Cardiac muscle cell (in vitro differentiated cells and primary cell): Measurements from ENCODE around the gene MTMR1. TPM values are rescaled to one million over a fixed set of nuclear protein-coding genes. Genes with fewer than 3 reads are reported as not detected.

Experiments used
- DNase-seq, 2 donors: peaks; one replicate each; pipeline versions ENCODE4 v3.0.0 to v3.0.0-alpha.2; 2010 to 2017; ENCODE audit warnings: low read depth in 1 of 2, low spot score in 1 of 2
- H3K27ac ChIP-seq: fragments of 200-600 bp; sonication (generic); 2 replicates; pipeline ENCODE4 v1.5.1; 2016
- H3K27me3 ChIP-seq: fragments of 200-600 bp; sonication (generic); 2 replicates; pipeline ENCODE4 v1.6.0; 2016; ENCODE audit warnings: control low read depth
- H3K36me3 ChIP-seq: fragments of 200-600 bp; sonication (generic); 2 replicates; pipeline ENCODE4 v1.5.1; 2016; ENCODE audit warnings: control low read depth
- H3K4me1 ChIP-seq: fragments of 200-600 bp; sonication (generic); 2 replicates; pipeline ENCODE4 v1.8.1; 2017; ENCODE audit warnings: low read depth, mild to moderate bottlenecking, mixed run types
- H3K4me3 ChIP-seq: fragments of 200-600 bp; sonication (generic); 2 replicates; pipeline ENCODE4 v1.5.1; 2016; ENCODE audit warnings: mild to moderate bottlenecking
- H3K9me3 ChIP-seq: fragments of 200-600 bp; sonication (generic); 2 replicates; pipeline ENCODE4 v1.5.1; 2017; ENCODE audit warnings: low read depth, mild to moderate bottlenecking, control low read depth
- polyA plus RNA-seq: library from polyadenylated mRNA; unstranded; fragments of >200 nt; fragmentation: Nextera tagmentation; extraction: Ambion mirVana; gene quantifications from 2 replicates; pipeline ENCODE4 v1.2.1, GENCODE V29; 2016
- total RNA-seq: library from RNA; depleted of rRNA; stranded (reverse); fragments of >200 nt; gene quantifications from 2 replicates; pipeline ENCODE4 v1.2.3, GENCODE V29; 2016
- TF ChIP-seq, protein P1 (sequence below): IDR thresholded peaks from 2 replicates; pipeline ENCODE4 v1.5.1; 2012; ENCODE audit warnings: low read depth, mild to moderate bottlenecking, low read length

The MTMR1 gene
- total and polyA plus RNA-seq, 2 experiments from 2014 or later, result 20.2 to 22.3 TPM

DNA sequence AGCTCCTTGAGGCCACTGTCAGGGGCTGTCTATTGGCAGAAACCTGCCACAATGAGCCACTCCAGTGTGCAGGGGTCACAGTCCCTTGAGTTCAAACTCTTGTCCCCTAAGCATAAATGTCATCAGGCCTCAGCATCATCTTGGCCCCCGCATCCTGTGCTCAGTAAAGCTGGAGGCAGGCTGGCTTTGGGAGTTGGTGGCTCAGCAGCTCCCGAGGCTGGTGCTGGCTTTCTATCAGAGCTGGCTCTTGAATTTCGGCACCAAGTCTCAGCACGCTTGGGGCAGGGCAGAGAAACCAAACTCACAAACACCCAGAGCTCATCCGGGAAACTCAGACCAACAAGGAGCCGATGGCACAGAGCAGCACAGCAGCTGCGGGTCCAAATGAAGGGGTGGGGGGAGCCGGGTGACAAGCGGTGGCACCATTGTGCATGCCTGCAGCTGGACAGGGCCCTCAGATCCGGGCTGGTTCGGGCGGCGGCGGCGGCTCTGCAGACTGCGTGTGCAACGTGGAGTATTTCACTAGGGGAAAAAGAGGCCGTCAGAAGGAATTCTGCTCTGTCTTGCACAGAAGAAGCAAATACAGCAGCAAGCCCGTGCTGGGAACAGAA lies 75.5 kb downstream of the MTMR1 start:
- H3K4me1 ChIP-seq, result no peaks in the 10 kb centered on the region
- DNase-seq, result no peak
- no peak overlapping the region for H3K4me3 ChIP-seq
- H3K27me3 ChIP-seq, result no peaks in the 10 kb centered on the region
- H3K27ac ChIP-seq, result no peak overlapping the region
- H3K36me3 ChIP-seq, result no peaks in the 10 kb centered on the region
- TF ChIP-seq, protein P1, sequence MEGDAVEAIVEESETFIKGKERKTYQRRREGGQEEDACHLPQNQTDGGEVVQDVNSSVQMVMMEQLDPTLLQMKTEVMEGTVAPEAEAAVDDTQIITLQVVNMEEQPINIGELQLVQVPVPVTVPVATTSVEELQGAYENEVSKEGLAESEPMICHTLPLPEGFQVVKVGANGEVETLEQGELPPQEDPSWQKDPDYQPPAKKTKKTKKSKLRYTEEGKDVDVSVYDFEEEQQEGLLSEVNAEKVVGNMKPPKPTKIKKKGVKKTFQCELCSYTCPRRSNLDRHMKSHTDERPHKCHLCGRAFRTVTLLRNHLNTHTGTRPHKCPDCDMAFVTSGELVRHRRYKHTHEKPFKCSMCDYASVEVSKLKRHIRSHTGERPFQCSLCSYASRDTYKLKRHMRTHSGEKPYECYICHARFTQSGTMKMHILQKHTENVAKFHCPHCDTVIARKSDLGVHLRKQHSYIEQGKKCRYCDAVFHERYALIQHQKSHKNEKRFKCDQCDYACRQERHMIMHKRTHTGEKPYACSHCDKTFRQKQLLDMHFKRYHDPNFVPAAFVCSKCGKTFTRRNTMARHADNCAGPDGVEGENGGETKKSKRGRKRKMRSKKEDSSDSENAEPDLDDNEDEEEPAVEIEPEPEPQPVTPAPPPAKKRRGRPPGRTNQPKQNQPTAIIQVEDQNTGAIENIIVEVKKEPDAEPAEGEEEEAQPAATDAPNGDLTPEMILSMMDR, result no peak
- H3K9me3 ChIP-seq, result no peaks in the 10 kb centered on the region

DNA sequence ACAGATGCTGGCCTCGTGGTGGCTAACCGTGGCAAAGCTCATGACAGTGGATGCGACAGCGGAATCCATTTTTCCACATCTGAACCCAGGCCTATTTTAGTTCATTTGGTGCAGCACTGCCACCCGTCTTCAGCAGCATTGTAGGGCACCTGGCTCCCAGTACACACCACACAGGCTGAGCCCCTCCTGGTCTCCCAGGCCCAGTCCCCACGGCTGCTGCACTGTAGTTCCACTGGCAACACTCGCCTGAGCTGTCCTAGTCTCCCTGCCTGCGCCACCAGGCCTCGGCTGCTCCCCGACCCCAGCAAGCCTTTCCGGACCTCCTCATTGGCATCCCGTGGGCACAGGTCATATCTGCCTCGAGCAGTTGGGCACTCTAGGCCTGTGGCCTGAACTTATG lies 76.2 kb downstream of the MTMR1 start:
- Histone ChIP-seq H3K36me3 (no peaks in the 10 kb centered on the region), H3K4me3 (no peak overlapping the region), H3K4me1 (no peaks in the 10 kb centered on the region), H3K27ac (no peak overlapping the region), H3K9me3 (no peaks in the 10 kb centered on the region), H3K27me3 (no peaks in the 10 kb centered on the region)
- TF ChIP-seq, protein P1, result no peak
- no peak for DNase-seq

DNA sequence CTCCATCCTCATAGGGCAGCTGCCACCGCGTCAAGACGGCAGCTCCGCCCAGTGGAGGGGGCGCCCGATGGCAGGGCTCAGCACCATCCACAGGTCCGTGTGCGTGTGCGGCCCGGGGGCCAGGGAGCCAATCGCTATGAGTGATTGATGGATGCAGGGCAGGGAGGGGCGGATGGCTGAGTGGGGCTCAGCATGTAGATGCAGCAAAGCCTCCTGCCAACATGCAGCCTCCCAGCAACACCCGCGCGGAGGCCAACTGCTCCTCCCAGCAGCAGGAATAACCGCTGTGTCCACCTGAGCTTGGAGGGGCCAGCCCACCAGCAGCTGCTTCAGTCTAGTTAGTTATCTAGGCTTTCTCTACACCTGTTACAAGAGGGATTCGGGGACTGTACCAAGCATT lies 77.4 kb downstream of the MTMR1 start:
- TF ChIP-seq, protein P1, result no peak
- Histone ChIP-seq H3K9me3 (no peaks in the 10 kb centered on the region), H3K4me1 (no peaks in the 10 kb centered on the region), H3K36me3 (no peaks in the 10 kb centered on the region), H3K27me3 (no peaks in the 10 kb centered on the region), H3K27ac (no peak overlapping the region), H3K4me3 (no peak overlapping the region)
- DNase-seq, result no peak

DNA sequence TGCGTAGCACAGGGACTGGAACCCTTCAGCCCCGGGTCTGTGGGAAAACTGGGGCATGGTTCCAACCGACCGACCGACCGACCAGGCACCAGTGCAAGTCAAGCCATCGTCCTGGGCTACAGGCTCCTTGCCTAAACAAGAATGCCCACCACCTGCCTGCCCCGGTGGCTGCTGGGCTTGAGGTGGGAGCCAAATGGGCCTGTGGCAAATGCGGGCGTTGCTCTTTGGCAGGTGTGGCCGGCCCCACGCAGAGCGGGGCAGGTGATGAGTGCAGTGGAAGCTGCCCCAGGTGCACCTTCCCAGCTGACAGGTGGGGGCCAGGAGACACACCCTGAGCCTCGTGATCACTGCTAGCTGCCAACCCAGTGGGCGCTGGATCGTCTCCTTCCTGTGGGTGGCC lies 77.9 kb downstream of the MTMR1 start:
- H3K27me3 ChIP-seq, result no peaks in the 10 kb centered on the region
- H3K4me1 ChIP-seq, result no peaks in the 10 kb centered on the region
- no peaks in the 10 kb centered on the region for H3K9me3 ChIP-seq
- H3K36me3 ChIP-seq, result no peaks in the 10 kb centered on the region
- H3K27ac ChIP-seq, result no peak overlapping the region
- DNase-seq, result no peak
- H3K4me3 ChIP-seq, result no peak overlapping the region
- TF ChIP-seq, protein P1, result no peak

DNA sequence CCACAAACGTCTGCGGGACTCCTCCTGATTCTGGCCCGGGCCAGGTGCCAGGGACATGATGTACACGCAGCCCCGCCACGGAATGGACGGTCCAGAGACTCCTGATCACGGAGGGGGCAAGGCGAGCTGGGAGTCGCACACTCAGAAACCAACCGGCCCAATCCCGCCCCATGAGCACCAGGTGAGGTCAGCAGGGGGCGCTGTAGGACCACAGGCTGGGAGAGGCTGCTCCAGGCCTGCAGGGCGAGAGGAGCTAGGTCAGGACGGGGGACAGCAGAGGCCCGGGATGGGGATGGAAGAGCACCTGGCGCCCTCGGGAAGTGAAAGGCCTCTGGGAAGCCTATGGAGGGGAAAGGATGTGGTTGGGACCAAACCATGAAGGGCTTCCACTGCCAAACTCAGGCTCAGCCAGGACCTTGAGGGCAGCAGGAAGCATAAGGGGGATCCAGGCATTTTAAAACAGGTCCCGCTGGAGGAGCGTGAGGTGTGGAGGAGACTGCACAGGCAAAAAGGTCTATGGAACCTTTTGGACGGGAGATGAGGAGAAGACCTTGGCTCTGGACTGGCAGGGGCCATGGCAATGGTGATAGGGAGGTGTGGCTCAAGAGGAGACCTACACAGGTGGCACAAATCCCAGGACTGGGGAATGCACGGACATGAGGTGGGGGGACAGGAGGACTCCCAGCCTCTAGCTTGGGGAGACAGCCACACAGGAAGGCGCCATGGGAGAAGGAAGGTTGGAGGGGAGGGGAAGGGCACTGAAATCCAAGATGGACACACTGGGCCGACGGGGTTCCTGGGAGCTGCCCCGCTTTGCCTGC lies 79.2 kb downstream of the MTMR1 start:
- no peak overlapping the region for H3K4me3 ChIP-seq
- no peaks in the 10 kb centered on the region for H3K4me1 ChIP-seq
- H3K27me3 ChIP-seq, result no peaks in the 10 kb centered on the region
- H3K27ac ChIP-seq, result no peak overlapping the region
- DNase-seq, result peak; percentile 72 to 74
- TF ChIP-seq, protein P1, result peak; percentile 79
- no peaks in the 10 kb centered on the region for H3K36me3 ChIP-seq
- H3K9me3 ChIP-seq, result no peaks in the 10 kb centered on the region
